DMS53 treated with DMSO at 0.1 percent for 48 hours (cell line): ENCODE data around the gene OR52J3.

Experiments used
- DNase-seq: peaks from one replicate; lab custom pipeline; 2025; ENCODE audit not compliant: unreplicated experiment; lab: John Stamatoyannopoulos, UW

Gene OR52J3

DNA sequence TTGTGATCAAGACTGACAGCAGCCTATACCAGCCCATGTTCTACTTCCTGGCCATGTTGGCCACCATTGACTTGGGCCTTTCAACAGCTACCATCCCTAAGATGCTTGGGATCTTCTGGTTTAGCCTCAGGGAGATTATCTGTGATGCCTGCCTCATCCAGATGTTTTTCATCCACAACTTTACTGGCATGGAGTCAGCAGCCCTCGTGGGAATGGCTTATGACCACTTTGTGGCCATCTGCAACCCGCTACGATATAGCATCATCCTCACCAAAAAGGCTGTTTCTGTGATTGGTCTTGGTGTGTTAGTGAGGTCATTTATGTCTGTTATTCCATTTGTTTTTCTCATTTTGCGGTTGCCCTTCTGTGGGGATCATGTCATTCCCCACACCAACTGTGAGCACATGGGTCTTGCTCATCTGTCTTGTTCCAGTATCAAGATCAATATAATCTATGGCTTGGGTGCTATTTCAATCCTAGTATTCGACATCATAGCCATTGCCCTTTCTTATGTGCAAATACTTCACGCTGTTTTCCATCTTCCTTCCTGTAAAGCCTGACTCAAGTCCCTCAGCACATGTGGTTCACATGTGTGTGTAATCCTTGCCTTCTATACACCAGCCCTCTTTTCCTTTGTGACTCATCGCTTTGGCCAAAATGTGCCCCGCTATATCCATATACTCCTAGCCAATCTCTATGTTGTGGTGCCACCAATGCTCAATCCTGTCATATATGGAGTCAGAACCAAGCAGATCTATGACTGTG is 46.7 kb downstream of the OR52J3 start:
- no peak for DNase-seq

DNA sequence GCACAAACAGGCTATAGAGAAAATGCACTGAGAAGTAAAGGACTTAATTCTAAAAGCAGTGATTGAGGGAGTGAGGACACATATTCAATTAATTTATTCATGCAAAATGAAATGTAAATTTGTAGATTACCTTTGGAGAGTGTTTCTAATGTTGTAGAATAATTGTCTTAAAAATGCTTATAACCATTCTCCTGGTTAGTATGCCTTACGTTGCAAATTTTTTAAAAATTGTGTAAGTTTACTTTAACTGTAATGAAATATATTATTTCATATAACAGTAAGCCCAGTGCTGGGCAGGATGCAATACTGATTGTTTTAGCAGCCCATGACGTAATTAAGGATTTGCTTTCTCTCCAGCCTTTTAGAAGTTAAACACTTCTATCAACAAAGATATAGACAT is 49.7 kb downstream of the OR52J3 start:
- no peak for DNase-seq
